ENCODE data around the gene ACAP1.

- TF ChIP-seq CTCF (conservative IDR thresholded peaks at IDR 0.05) (no peak), EZH2 (IDR thresholded peaks at IDR 0.05; ENCODE audit: low read depth) (no peak)
Measured at GRCh38 chr17:7293159-7293558, 43.2 kb upstream of the ACAP1 start.

Data from PC-9 (cell line).